Psoas muscle (tissue), 8 donors: ENCODE results near the gene COA8. TPM values are rescaled to one million over a fixed set of nuclear protein-coding genes. Genes with fewer than 3 reads are reported as not detected.

ENCODE experiments used
- ATAC-seq, 4 donors: fragments of 200-7000 bp; cut with Tn5 transposase; one replicate each; pipeline ENCODE4 v1.9.1; 2020; ENCODE audit warnings: moderate library complexity in 3 of 4, mild to moderate bottlenecking in 2 of 4
- DNase-seq, 2 donors: peaks; one replicate each; pipeline ENCODE4 v3.0.0-alpha.2; 2020
- H3K27ac ChIP-seq: fragments of 200-600 bp; one replicate; pipeline ENCODE4 v1.8.0; 2022
- H3K27me3 ChIP-seq, 3 donors: fragments of 200-600 bp in 1 of 3; one replicate each; pipeline versions ENCODE4 v1.6.1 to v1.8.0; 2013 to 2022; ENCODE audit warnings: low read length in 2 of 3, mild to moderate bottlenecking in 2 of 3, moderate library complexity in 1 of 3; ENCODE audit not compliant: insufficient read depth in 3 of 3
- H3K36me3 ChIP-seq, 2 donors: fragments of 200-600 bp in 1 of 2; one replicate each; pipeline versions ENCODE4 v1.6.1 to v1.8.0; 2013 to 2022; ENCODE audit warnings: low read depth in 1 of 2, mild to moderate bottlenecking in 1 of 2, moderate library complexity in 1 of 2; ENCODE audit not compliant: insufficient read depth in 1 of 2
- H3K4me1 ChIP-seq: fragments of 200-600 bp; one replicate; pipeline ENCODE4 v1.8.0; 2022
- H3K4me3 ChIP-seq: fragments of 200-600 bp; one replicate; pipeline ENCODE4 v1.8.0; 2022; ENCODE audit warnings: mild to moderate bottlenecking
- H3K9me3 ChIP-seq: fragments of 200-600 bp; one replicate; pipeline ENCODE4 v1.8.0; 2022
- WGBS, 3 donors: extraction: QIAGEN DNeasy Blood & Tissue Kit; methylation state at CpG; one replicate each; pipeline versions ENCODE4 v1.1.6 to v1.1.7; 2013; 5-methylcytosine and 5-hydroxymethylcytosine counted together
- intact Hi-C, 2 donors: fragments of 100-400 bp; cut with DNase I; formaldehyde crosslinking; loops; one replicate each; pipeline versions ENCODE4 v1.11.0 to v1.14.2; 2022
- polyA plus RNA-seq, 3 donors: library from polyadenylated mRNA; stranded (reverse); fragments of 200-250 nt; gene quantifications; one replicate each; pipeline ENCODE4 v1.2.3, GENCODE V29; 2013
- total RNA-seq, 4 donors: library from RNA; stranded (reverse); fragmentation: NEBNext Ultra II Directional in 2 of 4; extraction: Animal tissue kit (Norgen Biotek cat#: 25700) in 2 of 4; gene quantifications; one replicate each; pipeline versions ENCODE4 v1.2.1 to v1.2.4, GENCODE V29; 2021 to 2023
- TF ChIP-seq, protein P1 (sequence below): fragments of 200-600 bp; IDR thresholded peaks from one replicate; pipeline ENCODE4 v1.8.0; 2022; ENCODE audit warnings: antibody characterized with exemption
- donor health status: healthy with polysubstance abuse.
- donor health status: DM: no; HTN: no; CAD: no; lungs with moderate emphysema.
- donor health status: Bipolar disorder and iron deficiency.
- donor health status: healthy.
- donor health status: DM: yes; HTN: yes; CAD: no.
- donor health status: DM: no; HTN: no; CAD: no.
- donor health status: DM: no; HTN: no; CAD: no.
- donor health status: DM: yes; HTN: yes; CAD: no.

Gene COA8
- total and polyA plus RNA-seq, 7 donors = 73.6 to 171 (median 101) TPM

DNA sequence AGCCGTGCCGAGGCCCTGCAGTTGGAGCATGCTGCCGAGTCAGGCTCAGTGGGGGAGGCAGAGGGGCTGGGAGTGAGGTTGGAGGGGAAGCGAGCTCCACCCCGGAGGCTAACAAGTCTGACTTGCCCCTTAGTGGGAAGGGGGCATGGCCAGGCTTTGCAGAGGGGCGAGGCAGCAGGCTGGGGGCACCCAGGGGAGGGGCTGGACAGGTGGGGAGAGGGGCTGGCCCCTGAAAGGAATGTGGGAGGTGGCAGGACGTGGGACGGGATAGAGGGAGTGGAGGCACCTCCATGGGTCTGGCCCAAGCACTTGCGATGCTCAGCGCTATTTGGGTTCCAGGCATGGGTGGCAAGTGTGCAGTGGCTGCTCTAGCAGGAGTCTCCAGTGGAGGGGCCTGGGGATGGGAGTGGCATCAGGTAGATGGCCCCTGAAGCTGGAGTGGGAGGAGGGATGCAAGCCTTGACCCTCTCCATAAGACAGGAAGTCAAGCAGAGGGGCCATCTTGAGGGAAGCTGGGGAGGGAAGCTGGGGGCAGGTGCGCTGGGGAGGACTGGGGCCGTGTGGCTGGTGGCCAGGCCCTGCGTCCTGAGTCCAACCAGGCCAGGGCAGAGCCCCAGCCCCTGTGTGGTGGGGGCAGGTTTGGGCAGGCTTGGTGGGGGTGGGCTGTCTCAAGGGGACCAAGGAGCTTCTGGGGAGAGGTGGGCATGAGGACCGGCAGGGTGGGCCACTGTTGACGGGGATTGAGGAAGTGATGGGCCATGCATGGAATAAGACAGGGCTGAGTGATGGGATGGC, 31.1 kb upstream of the COA8 start:
- Histone ChIP-seq H3K27me3 (no peaks in the 10 kb centered on the region), H3K4me3 (no peak overlapping the region), H3K4me1 (peaks cover 19% of the 10 kb centered on the region), H3K9me3 (no peaks in the 10 kb centered on the region), H3K36me3 (peaks cover 0 to 44% of the 10 kb centered on the region in 2 donors), H3K27ac (no peak overlapping the region)
- intact Hi-C loops = no loop called here
- ATAC-seq (no peak), DNase-seq (no peak)
- TF ChIP-seq, protein P1, sequence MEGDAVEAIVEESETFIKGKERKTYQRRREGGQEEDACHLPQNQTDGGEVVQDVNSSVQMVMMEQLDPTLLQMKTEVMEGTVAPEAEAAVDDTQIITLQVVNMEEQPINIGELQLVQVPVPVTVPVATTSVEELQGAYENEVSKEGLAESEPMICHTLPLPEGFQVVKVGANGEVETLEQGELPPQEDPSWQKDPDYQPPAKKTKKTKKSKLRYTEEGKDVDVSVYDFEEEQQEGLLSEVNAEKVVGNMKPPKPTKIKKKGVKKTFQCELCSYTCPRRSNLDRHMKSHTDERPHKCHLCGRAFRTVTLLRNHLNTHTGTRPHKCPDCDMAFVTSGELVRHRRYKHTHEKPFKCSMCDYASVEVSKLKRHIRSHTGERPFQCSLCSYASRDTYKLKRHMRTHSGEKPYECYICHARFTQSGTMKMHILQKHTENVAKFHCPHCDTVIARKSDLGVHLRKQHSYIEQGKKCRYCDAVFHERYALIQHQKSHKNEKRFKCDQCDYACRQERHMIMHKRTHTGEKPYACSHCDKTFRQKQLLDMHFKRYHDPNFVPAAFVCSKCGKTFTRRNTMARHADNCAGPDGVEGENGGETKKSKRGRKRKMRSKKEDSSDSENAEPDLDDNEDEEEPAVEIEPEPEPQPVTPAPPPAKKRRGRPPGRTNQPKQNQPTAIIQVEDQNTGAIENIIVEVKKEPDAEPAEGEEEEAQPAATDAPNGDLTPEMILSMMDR = no peak
- 86 to 88% (median 87%) methylated on average over 15 of the region's 15 CpGs for WGBS, 3 donors

DNA sequence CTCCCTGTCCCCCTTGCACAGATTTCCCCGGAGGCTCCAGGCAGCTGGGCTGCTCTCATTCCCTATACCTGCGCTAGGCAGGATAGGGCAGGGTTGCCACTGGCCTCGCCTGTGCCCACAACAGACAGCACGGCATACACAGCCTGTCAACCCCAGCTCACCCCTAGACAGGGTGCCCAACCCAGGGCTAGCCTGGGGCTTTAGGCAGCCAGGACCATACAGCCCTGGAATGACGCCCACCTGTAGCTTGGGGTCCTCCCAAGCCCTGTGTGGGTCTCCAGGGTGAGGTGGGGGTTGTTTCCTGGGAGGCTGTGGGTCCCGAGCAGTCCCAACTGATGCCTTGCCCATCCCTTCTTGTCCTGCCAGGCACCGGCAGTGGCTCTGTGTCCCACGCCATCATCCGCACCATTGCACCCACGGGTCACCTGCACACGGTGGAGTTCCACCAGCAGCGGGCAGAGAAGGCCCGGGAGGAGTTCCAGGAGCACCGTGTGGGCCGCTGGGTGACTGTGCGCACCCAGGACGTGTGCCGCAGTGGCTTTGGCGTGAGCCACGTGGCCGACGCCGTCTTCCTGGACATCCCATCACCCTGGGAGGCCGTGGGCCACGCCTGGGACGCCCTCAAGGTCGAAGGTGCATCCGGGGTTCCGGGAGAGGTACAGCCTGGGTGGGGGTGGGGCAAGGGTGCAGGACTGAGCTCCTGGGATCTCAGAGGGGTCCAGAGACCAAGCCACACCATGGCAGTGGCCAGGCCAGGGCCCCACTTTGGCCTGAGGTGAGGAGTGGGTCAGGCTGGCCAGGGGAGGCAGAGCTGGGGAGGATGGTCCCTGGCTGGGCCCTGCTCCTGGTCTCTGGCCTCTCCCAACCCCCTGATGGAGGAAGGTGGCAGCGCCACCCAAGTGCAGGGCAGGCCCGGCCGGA, 30.3 kb upstream of the COA8 start:
- intact Hi-C loops = no loop called here
- Histone ChIP-seq H3K4me1 (peaks cover 19% of the 10 kb centered on the region), H3K27ac (no peak overlapping the region), H3K9me3 (no peaks in the 10 kb centered on the region), H3K27me3 (no peaks in the 10 kb centered on the region), H3K4me3 (no peak overlapping the region), H3K36me3 (peaks cover 0 to 44% of the 10 kb centered on the region in 2 donors)
- no peak for ATAC-seq
- WGBS, 3 donors = 86 to 90% (median 89%) methylated on average over 30 to 32 of the region's 32 CpGs
- DNase-seq = peak in 1 of 2 donors; percentile 9
- TF ChIP-seq, protein P1 = no peak

DNA sequence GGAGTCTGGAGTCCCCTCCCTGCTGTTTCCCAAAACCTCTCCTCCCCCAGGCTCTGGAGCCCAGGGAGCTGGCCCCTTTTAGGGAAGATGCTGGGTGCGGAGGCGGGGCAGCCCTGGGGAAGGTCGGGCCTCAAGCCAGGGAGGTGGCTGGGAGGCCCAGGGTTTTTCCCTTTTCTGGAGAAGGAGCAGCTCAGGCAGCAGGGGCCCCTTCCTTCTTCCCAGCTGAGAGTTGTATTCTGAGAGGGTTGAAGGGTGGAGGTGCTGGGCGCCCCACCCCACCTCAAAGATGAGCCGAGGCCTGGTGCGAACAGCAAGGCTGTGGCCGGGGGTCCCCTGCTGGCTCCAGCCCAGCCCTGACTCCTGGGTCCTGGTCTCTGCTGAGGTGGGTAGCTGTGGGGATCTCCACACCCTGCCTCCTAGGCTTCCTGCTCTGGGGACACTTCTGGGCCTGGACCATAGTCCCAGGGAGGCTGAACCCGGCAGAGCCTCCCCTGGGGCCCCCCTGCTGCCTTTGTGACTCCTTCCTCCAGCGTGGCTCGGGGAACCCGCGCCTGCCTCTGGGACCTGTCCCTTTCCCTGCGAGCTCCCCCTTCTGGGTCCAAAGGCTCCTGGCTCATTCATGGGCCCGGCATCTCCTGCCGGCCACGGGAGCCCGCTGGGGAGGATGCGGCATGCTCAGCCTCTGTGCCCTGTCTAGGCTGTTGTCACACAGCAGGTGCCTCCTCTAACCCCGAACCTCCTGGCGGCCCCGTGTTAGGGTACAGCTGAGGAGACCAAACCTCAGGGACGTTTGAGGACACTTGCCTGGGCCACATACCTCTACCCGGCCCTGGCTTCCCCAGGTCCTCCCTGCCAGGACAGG, 29.4 kb upstream of the COA8 start:
- Histone ChIP-seq H3K27ac (no peak overlapping the region), H3K27me3 (no peaks in the 10 kb centered on the region), H3K4me1 (peaks cover 20% of the 10 kb centered on the region), H3K9me3 (no peaks in the 10 kb centered on the region), H3K4me3 (no peak overlapping the region), H3K36me3 (peaks cover 0 to 44% of the 10 kb centered on the region in 2 donors)
- WGBS, 3 donors = 71 to 80% (median 79%) methylated on average over 18 to 23 of the region's 23 CpGs
- intact Hi-C loops = no loop called here
- ATAC-seq (no peak), DNase-seq (no peak)
- TF ChIP-seq, protein P1 = no peak

DNA sequence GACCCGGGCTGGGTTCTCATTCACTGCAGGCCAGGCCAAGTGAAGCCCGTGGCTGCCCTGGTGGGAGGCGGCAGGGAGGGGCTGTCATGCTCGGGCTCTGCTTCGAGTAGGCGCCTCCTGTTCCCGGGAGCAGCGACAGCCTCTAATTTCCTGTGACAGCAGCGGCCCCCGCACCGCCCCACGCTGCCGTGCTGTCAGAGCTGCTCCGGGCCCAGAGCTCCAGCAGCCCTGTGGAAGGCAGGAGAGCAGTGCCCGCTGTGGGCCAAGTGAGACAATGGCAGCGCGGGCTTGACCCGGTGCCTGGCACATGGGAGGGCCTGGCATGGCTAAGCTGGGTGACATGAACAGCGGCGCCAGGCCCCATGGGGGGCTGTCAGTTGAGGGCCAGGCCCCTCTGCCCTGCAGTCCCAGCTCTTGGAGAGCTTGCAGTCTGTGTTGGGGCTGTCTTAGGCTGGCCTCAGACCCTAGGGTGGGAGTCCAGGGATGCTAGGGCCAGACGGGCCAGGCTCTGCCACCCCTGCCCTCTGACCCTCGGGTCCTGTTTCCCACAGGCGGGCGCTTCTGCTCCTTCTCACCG, 28.7 kb upstream of the COA8 start:
- peaks cover 0 to 44% of the 10 kb centered on the region in 2 donors for H3K36me3 ChIP-seq
- no peaks in the 10 kb centered on the region for H3K9me3 ChIP-seq
- H3K4me3 ChIP-seq = no peak overlapping the region
- TF ChIP-seq, protein P1 = no peak
- DNase-seq (no peak), ATAC-seq (no peak)
- peaks cover 25% of the 10 kb centered on the region for H3K4me1 ChIP-seq
- no peaks in the 10 kb centered on the region for H3K27me3 ChIP-seq
- intact Hi-C loops = no loop called here
- 73 to 85% (median 79%) methylated on average over 23 to 25 of the region's 25 CpGs for WGBS, 3 donors
- H3K27ac ChIP-seq = no peak overlapping the region
